Measurements from ENCODE around the gene GON7.

The GON7 gene

DNA sequence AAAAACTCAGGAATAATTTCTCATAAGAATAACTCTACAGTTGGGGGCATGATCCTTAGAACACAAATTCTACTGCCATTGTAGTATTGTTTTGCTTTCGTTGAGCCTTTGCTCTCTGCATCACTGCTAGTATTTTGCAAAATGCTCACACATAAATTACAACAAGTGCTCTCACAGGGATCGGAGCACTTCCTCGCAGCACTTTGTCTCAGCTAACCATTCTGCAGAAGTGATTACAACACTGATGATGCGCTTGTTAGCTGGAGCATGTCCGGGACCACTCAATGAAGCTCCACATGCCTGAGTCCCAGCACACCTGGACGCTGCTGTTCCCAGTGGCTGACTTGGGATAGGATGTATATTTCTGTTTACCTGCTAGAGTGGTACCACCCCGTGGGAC, 53.7 kb downstream of the GON7 start:
- Histone ChIP-seq H3K36me3 (ENCODE audit: insufficient read depth, insufficient read length, low read length) (no peaks in the 10 kb centered on the region), H3K4me1 (ENCODE audit: insufficient read depth, insufficient read length) (peaks cover 1% of the 10 kb centered on the region), H3K9ac (ENCODE audit: insufficient read length, low read depth) (no peak overlapping the region), H3K9me3 (ENCODE audit: insufficient read depth, low read length) (no peaks in the 10 kb centered on the region), H3K27me3 (ENCODE audit: insufficient read depth, insufficient read length) (no peaks in the 10 kb centered on the region), H3K4me3 (ENCODE audit: insufficient read length, low read depth) (no peak overlapping the region)
- TF ChIP-seq ZNF274 (IDR thresholded peaks at IDR 0.05; ENCODE audit: low read depth, low read length) (no peak), YY1 (IDR thresholded peaks at IDR 0.05; ENCODE audit: insufficient read depth, insufficient read length) (no peak), SUZ12 (IDR thresholded peaks at IDR 0.05; ENCODE audit: extremely low read depth, insufficient read depth, insufficient read length) (no peak)
- no peak for DNase-seq (ENCODE audit: low read depth, low spot score)
